GM23248 (cell line): Measurements from ENCODE around the gene AFF3. TPM values are rescaled to one million over a fixed set of nuclear protein-coding genes. Genes with fewer than 3 reads are reported as not detected.

Experiments used
- DNase-seq: peaks from one replicate; pipeline ENCODE4 v3.0.0-alpha.2; 2015
- H2AFZ ChIP-seq: fragments of 200-600 bp; sonication (generic); 2 replicates; pipeline ENCODE4 v1.6.1; 2016; ENCODE audit warnings: antibody characterized with exemption
- H3F3A ChIP-seq: fragments of 200-600 bp; sonication (generic); 2 replicates; pipeline ENCODE4 v1.6.1; 2016; ENCODE audit warnings: mild to moderate bottlenecking, antibody characterized with exemption, mixed run types; ENCODE audit not compliant: insufficient read depth
- H3K27ac ChIP-seq: fragments of 200-600 bp; sonication (generic); 2 replicates; pipeline ENCODE4 v1.5.1; 2016; ENCODE audit warnings: mild to moderate bottlenecking
- H3K27me3 ChIP-seq: fragments of 200-600 bp; sonication (generic); replicated peaks from 2 replicates; pipeline ENCODE4 v1.6.1; 2016; ENCODE audit warnings: mild to moderate bottlenecking; ENCODE audit not compliant: insufficient read depth
- H3K36me3 ChIP-seq: fragments of 200-600 bp; sonication (generic); 2 replicates; pipeline ENCODE4 v1.6.1; 2016; ENCODE audit warnings: low read depth, mild to moderate bottlenecking
- H3K4me1 ChIP-seq: fragments of 200-600 bp; sonication (generic); 2 replicates; pipeline ENCODE4 v1.6.1; 2016; ENCODE audit warnings: mild to moderate bottlenecking; ENCODE audit not compliant: insufficient read depth
- H3K4me2 ChIP-seq: fragments of 200-600 bp; sonication (generic); one replicate; pipeline ENCODE4 v1.6.1; 2016; ENCODE audit warnings: mild to moderate bottlenecking; ENCODE audit not compliant: unreplicated experiment
- H3K4me3 ChIP-seq: fragments of 200-600 bp; sonication (generic); 2 replicates; pipeline ENCODE4 v1.5.1; 2016; ENCODE audit warnings: mild to moderate bottlenecking
- H3K79me2 ChIP-seq: fragments of 200-600 bp; sonication (generic); 2 replicates; pipeline ENCODE4 v1.6.1; 2016; ENCODE audit warnings: mild to moderate bottlenecking; ENCODE audit not compliant: insufficient read depth
- H3K9ac ChIP-seq: fragments of 200-600 bp; sonication (generic); 2 replicates; pipeline ENCODE4 v1.6.1; 2016; ENCODE audit warnings: mild to moderate bottlenecking
- H3K9me2 ChIP-seq: fragments of 200-600 bp; sonication (generic); 2 replicates; pipeline ENCODE4 v1.6.1; 2016; ENCODE audit warnings: mixed run types, mild to moderate bottlenecking, moderate library complexity; ENCODE audit not compliant: insufficient read depth
- H3K9me3 ChIP-seq: fragments of 200-600 bp; sonication (generic); one replicate; pipeline ENCODE4 v1.6.1; 2017; ENCODE audit warnings: low read depth
- H4K20me1 ChIP-seq: fragments of 200-600 bp; sonication (generic); 2 replicates; pipeline ENCODE4 v1.6.0; 2016; ENCODE audit not compliant: insufficient read depth
- EZH2 ChIP-seq: fragments of 200-600 bp; sonication (generic); IDR thresholded peaks from 2 replicates; pipeline ENCODE4 v1.6.1; 2018; ENCODE audit warnings: antibody characterized with exemption, mild to moderate bottlenecking; ENCODE audit not compliant: insufficient read depth, poor library complexity, severe bottlenecking
- EZH2phosphoT487 ChIP-seq: fragments of 200-600 bp; sonication (generic); IDR thresholded peaks from 2 replicates; pipeline ENCODE4 v1.6.1; 2018; ENCODE audit warnings: antibody characterized with exemption, moderate library complexity, mild to moderate bottlenecking, low read depth; ENCODE audit not compliant: insufficient read depth
- WGBS, 2 experiments: methylation state at CpG; one replicate each; pipeline ENCODE4 v1.1.6; 2015 to 2017; ENCODE audit warnings: low lambda C conversion rate in 2 of 2, low coverage in 1 of 2; ENCODE audit errors: missing lambda C conversion rate in 2 of 2; 5-methylcytosine and 5-hydroxymethylcytosine counted together
- in situ Hi-C: fragments of 300-500 bp; cut with MboI; formaldehyde crosslinking; loops from 2 replicates; pipeline ENCODE4 v1.15.0; 2020
- polyA plus RNA-seq: library from polyadenylated mRNA; unstranded; fragments of >200 nt; fragmentation: Nextera tagmentation; extraction: Ambion mirVana; gene quantifications from 2 replicates; pipeline ENCODE4 v1.2.1, GENCODE V29; 2016
- total RNA-seq: library from RNA; depleted of rRNA; stranded (reverse); fragments of >200 nt; shearing (Covaris generic); gene quantifications from 2 replicates; pipeline ENCODE4 v1.2.3, GENCODE V29; 2014

Gene AFF3
- total and polyA plus RNA-seq, 2 experiments from 2014 or later: 0.56 to 0.86 TPM

GRCh38 chr2:99569386-99569785 is 573.0 kb downstream of the AFF3 start:
- Histone ChIP-seq H3K79me2 (no peaks in the 10 kb centered on the region), H3K4me3 (no peak overlapping the region), H3K9ac (no peak overlapping the region), H3K4me1 (0 out of 2 replicates have a peak, but pooled peaks cover 4% of the 10 kb centered on the region), H4K20me1 (no peaks in the 10 kb centered on the region), H3K27ac (no peak overlapping the region), H3K4me2 (no peak overlapping the region), H3K9me2 (no peaks in the 10 kb centered on the region), H3K27me3 (peaks cover 15% of the 10 kb centered on the region), H3K36me3 (no peaks in the 10 kb centered on the region), H2AFZ (no peak overlapping the region), H3K9me3 (no peaks in the 10 kb centered on the region), H3F3A (no peaks in the 10 kb centered on the region)
- no peak for DNase-seq
- no peak for TF ChIP-seq EZH2
- TF ChIP-seq EZH2phosphoT487: no peak
- in situ Hi-C loops: loop anchor here (25.0 kb wide), 1 partner anchor 818 kb away; no protein-coding TSS in a partner anchor
- WGBS, 2 experiments: 87 to 92% methylated on average over 5 of the region's 5 CpGs

GRCh38 chr2:99565227-99565626 is 577.2 kb downstream of the AFF3 start:
- H3K4me3 ChIP-seq: no peak overlapping the region
- 0 out of 2 replicates have a peak, but pooled peaks cover 5% of the 10 kb centered on the region for H3F3A ChIP-seq
- TF ChIP-seq EZH2: no peak
- in situ Hi-C loops: loop anchor here (25.0 kb wide), 1 partner anchor 822 kb away; no protein-coding TSS in a partner anchor
- no peaks in the 10 kb centered on the region for H3K9me3 ChIP-seq
- DNase-seq: no peak
- no peak overlapping the region for H3K9ac ChIP-seq
- H3K36me3 ChIP-seq: no peaks in the 10 kb centered on the region
- WGBS, 2 experiments: 85% methylated on average over 7 of the region's 7 CpGs
- no peaks in the 10 kb centered on the region for H3K9me2 ChIP-seq
- no peak overlapping the region for H2AFZ ChIP-seq
- H3K27me3 ChIP-seq: no peaks in the 10 kb centered on the region; the same call in 1 of the 2 replicates
- H3K79me2 ChIP-seq: no peaks in the 10 kb centered on the region
- no peaks in the 10 kb centered on the region for H4K20me1 ChIP-seq
- H3K4me1 ChIP-seq: no peaks in the 10 kb centered on the region
- H3K27ac ChIP-seq: no peak overlapping the region
- no peak overlapping the region for H3K4me2 ChIP-seq

GRCh38 chr2:99562516-99562915 is 579.9 kb downstream of the AFF3 start:
- no peak for TF ChIP-seq EZH2
- TF ChIP-seq EZH2phosphoT487: no peak
- H3K9me2 ChIP-seq: no peaks in the 10 kb centered on the region

GRCh38 chr2:99561804-99562203 is 580.6 kb downstream of the AFF3 start:
- 92% methylated on average over 3 of the region's 3 CpGs for WGBS, 2 experiments

More at GRCh38 chr2:99562516-99562915, 579.9 kb downstream of the AFF3 start:
- no peaks in the 10 kb centered on the region; the same call in 1 of the 2 replicates for H3K27me3 ChIP-seq
- H3K4me2 ChIP-seq: no peak overlapping the region
- no peak overlapping the region for H3K27ac ChIP-seq
- no peaks in the 10 kb centered on the region for H4K20me1 ChIP-seq
- no peak overlapping the region for H2AFZ ChIP-seq
- peak; percentile 24 for DNase-seq
- no peaks in the 10 kb centered on the region for H3K4me1 ChIP-seq
- no peak overlapping the region for H3K4me3 ChIP-seq
- H3K9ac ChIP-seq: no peak overlapping the region
- H3K9me3 ChIP-seq: no peaks in the 10 kb centered on the region
- no peaks in the 10 kb centered on the region for H3K36me3 ChIP-seq
- in situ Hi-C loops: loop anchor here (25.0 kb wide), 1 partner anchor 825 kb away; no protein-coding TSS in a partner anchor
- 79 to 88% methylated on average over 2 of the region's 2 CpGs for WGBS, 2 experiments
- H3K79me2 ChIP-seq: no peaks in the 10 kb centered on the region
- 0 out of 2 replicates have a peak, but pooled peaks cover 5% of the 10 kb centered on the region for H3F3A ChIP-seq

More at GRCh38 chr2:99561804-99562203, 580.6 kb downstream of the AFF3 start:
- no peaks in the 10 kb centered on the region for H3K9me2 ChIP-seq
- TF ChIP-seq EZH2 (no peak), EZH2phosphoT487 (no peak)
- H3F3A ChIP-seq: 0 out of 2 replicates have a peak, but pooled peaks cover 5% of the 10 kb centered on the region
- H4K20me1 ChIP-seq: no peaks in the 10 kb centered on the region
- in situ Hi-C loops: loop anchor here (25.0 kb wide), 1 partner anchor 825 kb away; no protein-coding TSS in a partner anchor
- no peak for DNase-seq
- no peaks in the 10 kb centered on the region for H3K36me3 ChIP-seq
- no peak overlapping the region for H2AFZ ChIP-seq
- H3K27ac ChIP-seq: no peak overlapping the region
- no peak overlapping the region for H3K4me2 ChIP-seq
- no peaks in the 10 kb centered on the region for H3K4me1 ChIP-seq
- no peaks in the 10 kb centered on the region for H3K79me2 ChIP-seq
- no peaks in the 10 kb centered on the region for H3K9me3 ChIP-seq
- H3K4me3 ChIP-seq: no peak overlapping the region
- H3K9ac ChIP-seq: no peak overlapping the region
- no peaks in the 10 kb centered on the region; the same call in 1 of the 2 replicates for H3K27me3 ChIP-seq
